ENCODE data around the gene SLC10A3.

Gene SLC10A3

GRCh38 chrX:154481911-154482601 lies 8.4 kb downstream of the SLC10A3 start:
- TF ChIP-seq, protein P1, sequence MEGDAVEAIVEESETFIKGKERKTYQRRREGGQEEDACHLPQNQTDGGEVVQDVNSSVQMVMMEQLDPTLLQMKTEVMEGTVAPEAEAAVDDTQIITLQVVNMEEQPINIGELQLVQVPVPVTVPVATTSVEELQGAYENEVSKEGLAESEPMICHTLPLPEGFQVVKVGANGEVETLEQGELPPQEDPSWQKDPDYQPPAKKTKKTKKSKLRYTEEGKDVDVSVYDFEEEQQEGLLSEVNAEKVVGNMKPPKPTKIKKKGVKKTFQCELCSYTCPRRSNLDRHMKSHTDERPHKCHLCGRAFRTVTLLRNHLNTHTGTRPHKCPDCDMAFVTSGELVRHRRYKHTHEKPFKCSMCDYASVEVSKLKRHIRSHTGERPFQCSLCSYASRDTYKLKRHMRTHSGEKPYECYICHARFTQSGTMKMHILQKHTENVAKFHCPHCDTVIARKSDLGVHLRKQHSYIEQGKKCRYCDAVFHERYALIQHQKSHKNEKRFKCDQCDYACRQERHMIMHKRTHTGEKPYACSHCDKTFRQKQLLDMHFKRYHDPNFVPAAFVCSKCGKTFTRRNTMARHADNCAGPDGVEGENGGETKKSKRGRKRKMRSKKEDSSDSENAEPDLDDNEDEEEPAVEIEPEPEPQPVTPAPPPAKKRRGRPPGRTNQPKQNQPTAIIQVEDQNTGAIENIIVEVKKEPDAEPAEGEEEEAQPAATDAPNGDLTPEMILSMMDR (IDR thresholded peaks at IDR 0.05; ENCODE audit: extremely low read depth, missing control alignments) = no peak
- no peak for DNase-seq (ENCODE audit: low spot score)

- no peak for DNase-seq (ENCODE audit: low spot score)
- TF ChIP-seq, protein P1 (IDR thresholded peaks at IDR 0.05; ENCODE audit: extremely low read depth, missing control alignments) = no peak
Observed at GRCh38 chrX:154481195-154481594, 9.2 kb downstream of the SLC10A3 start.

DNA sequence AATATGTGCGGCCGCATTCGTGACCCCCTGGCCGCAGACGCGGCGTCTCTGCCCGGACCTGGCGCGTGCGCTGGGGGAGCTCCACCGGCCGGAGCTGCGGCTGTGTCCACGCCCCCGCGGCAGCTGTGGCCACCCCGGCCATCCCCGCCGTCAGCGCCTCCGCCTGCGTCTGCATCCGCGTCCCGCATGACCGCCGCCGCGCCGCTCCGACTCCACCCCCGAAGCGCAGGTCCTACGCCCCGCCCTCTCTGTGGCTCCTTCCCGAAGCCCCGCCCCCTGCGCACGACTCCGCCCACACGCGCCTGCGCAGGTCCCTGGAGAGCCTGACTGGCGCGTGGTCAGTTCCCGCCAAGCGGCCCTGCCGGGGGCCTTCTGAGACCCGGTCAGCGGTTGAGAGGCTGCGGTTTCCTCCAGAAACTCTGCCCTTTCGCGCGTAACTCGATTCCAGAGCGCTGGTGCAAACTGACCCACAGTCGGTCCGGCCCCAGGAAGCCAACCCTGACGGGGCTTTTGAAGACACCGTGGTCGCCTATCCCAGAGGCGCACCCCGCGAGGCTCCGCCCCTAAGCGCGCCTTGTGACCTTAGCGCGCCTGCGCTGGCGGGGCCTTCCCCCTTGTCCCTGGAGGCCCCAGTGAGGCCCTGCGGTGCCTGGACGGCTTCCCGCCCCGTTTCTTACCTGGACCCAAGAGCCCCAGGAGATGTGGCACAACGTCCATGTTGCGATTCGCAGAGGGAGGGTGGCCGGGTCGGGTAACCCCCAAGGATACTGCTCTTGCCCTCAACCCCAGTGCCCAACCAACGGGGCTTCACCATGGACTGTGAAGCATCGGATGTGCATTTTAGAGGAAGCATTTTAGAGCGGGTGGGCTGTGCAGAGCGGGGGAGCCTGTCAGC lies 11.5 kb downstream of the SLC10A3 start, which contains the start of gene LAGE3:
Gene LAGE3, minus strand, starts transcription at position 554 of the 895 bp plus-strand sequence. Its CDS starts 366 bp downstream, at position 188.
- TF ChIP-seq, protein P1 (IDR thresholded peaks at IDR 0.05; ENCODE audit: extremely low read depth, missing control alignments) = no peak
- peak; percentile 94 for DNase-seq (ENCODE audit: low spot score)

DNA sequence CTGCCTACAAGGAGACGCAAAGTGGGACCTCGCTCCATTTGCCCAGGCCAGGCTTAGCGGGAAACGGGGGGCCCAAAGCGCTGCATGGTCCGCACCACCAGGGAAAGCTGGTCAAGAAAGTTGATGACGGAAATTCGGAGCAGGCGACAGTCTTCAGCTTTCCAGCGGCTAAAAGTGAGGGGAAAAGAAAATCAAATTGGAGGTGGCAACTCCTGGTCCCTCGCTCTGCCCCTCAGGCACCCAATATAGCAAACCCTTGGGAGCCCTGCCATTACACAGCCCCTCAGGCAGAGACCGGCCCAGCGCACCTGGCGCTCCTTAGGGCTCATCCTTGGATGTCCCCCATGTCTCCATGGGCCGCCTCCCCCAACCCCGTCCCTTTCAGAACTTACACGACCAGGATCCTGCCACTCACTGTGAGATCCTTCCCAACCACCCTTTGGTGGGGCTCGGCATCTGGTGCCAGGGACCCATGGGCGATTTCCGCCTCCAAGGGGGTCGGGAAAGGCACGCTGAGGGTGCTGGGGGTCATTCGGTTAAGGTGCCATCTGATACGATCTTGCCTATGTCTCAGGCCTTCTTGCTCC lies 12.4 kb downstream of the SLC10A3 start:
- no peak for DNase-seq (ENCODE audit: low spot score)
- TF ChIP-seq, protein P1 (IDR thresholded peaks at IDR 0.05; ENCODE audit: extremely low read depth, missing control alignments) = no peak

DNA sequence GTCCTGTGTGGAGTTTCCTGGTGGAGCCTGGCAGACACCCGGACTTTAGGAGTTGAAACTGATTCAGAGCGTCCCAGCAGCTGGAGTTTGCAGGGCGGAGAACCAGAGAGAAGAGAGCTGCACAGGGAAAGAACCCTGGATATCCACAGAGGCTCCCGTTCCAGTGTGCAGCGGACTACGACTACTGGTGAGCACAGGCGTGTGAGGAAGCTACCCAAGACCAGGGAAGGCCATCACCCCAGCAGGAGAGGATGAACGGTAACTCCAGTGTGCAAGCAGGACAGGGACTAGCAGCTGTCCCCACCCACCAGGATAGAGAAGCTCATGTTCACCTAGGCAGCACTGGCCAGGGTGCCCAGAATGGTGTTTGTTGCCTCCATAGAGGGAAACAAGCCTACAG lies 13.6 kb downstream of the SLC10A3 start:
- DNase-seq (ENCODE audit: low spot score) = no peak
- TF ChIP-seq, protein P1 (IDR thresholded peaks at IDR 0.05; ENCODE audit: extremely low read depth, missing control alignments) = no peak

DNA sequence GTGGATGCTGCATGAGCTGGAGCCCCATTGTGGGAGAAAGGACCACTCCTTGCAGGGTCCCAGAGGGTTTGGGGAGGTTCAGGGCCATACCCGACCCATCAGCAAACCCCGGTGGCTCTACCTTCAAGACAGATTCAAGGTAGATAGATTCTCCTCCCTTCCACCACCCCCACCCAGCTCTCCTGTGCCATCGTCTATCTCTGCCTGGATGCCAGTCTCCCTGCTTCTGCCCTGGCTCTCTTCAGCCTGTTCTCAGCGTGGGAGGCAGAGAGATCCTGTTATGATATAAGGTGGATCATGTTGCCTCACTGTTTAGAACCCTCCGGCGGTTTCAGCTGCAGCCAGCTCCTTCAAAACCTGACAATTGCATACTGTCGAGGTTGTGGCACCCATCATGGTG lies 16.7 kb downstream of the SLC10A3 start:
- TF ChIP-seq, protein P1 (IDR thresholded peaks at IDR 0.05; ENCODE audit: extremely low read depth, missing control alignments) = no peak

More for the DNA sequence above, 16.7 kb downstream of the SLC10A3 start:
- no peak for DNase-seq (ENCODE audit: low spot score)

Data from GM20000 (cell line).